Medulla oblongata (tissue), 1 donor: ENCODE measurements around the gene THSD7A.

Experiments used
- DNase-seq: peaks from one replicate; pipeline ENCODE4 v3.0.0-alpha.2; 2015; ENCODE audit errors: extremely low spot score

THSD7A gene

DNA sequence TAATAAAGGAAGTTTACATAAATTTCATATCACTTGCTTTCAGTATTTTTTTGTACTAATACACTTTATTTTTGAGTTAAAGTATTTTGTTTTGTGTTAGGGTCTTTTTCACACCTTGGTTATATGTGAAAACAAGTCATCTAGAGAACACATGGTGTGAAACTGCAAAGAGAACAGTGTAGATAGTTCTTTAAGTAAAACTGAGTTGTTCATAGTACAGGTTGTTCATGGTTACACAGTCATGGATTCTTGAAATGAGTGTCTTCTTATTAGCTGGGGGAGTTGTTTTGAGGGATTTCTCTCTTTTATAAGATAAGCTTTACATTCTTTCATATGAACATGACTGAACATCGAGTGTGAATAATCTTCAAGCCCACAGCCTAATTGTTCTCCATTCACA lies 244.2 kb downstream of the THSD7A start:
- no peak for DNase-seq

DNA sequence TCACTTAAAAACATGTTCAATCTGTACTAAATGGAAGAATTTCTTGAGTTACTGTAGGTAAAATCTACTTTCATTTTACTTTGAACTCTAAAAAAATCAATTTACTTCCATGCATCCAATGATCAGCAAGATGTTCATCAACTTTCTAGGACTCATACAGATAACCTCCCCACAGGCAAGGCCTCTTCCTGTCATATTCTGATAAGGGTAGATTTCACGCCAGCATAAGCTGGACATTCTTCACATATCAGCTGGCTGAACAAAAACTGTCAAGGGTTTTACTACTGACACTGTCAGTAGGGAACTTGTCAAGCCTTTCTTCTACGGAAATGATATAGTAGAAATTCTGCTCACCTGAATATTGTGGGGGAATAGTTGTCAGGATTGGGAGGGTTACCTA lies 244.9 kb downstream of the THSD7A start:
- DNase-seq = no peak

GRCh38 chr7:11584406-11585031 lies 247.5 kb downstream of the THSD7A start:
- DNase-seq = no peak

GRCh38 chr7:11579141-11579540 lies 252.9 kb downstream of the THSD7A start:
- DNase-seq = no peak

DNA sequence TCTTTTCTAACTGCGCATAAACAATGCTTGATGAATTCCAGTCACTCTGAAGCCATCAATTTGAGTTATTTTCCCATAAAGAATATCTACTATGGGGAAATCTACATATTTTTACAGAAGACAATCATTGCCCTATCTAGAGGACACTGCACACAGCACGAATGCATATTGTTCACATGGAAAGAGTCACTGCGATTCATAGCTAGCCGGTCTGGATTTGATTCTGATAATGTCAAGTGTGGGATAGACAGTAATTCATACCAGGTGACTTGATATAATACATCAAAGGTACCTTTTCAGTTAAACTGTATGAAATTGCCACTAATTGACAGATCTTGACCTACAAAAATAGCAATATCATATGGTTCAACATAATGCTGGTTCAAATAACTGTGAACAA lies 255.7 kb downstream of the THSD7A start:
- DNase-seq = no peak

DNA sequence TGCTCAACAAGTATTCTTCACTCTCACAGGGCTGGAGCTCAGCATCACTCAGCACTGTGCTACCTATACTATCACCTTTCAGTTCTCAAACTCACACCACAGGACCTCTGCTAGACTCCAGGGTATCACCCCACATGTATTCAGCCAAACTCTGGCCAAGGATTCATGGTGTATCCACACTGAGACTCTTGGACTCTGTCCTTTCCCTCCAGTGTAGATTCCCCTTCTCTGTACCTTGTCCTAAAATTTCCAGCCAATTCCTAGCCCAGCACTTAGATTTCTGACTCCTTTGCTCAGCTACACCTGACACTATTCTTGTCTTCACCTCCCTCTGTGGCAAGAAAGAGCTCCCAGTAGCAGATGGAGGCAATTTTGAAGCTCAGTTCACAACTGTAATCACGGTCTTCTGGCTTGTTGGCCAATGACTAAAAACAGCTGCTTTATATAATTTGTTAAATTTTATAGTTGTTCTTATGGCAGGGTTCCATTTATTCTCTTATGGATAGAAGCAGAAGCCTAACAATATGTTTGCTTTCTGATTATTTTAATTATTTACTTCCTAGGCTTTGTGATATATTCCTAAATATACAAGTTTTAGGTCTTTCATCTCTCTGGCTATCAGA lies 258.8 kb downstream of the THSD7A start:
- DNase-seq = no peak

DNA sequence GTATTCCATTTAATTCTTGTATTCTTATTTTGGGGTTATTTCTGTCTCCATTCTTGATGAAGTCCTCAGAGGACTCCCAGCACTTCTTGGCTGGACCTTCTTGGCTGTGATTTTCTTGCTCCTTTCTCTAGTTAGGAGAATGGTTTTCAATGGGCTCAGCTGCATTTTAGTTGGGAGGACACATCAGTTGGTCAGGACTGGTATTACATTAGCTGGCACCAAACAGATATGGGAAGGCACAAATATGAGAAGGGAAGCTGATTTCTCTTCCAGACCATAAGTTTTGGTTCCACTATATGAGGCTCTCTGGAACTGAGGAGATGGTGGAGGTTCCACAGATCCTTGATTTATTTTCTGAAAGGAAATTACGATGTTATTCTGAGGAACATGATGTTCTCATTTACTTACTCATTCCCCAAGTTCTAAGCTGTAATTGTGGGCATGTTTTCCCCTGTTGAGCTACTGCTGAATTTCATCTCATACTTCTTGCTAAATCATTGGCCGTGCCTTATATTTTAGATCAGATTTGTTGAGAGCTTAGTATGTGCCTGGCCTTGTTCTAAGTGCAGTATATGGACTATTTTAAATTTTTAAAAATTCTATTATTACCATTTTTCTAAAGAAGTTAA lies 261.0 kb downstream of the THSD7A start:
- DNase-seq = no peak

GRCh38 chr7:11570205-11570604 lies 261.8 kb downstream of the THSD7A start:
- DNase-seq = no peak

DNA sequence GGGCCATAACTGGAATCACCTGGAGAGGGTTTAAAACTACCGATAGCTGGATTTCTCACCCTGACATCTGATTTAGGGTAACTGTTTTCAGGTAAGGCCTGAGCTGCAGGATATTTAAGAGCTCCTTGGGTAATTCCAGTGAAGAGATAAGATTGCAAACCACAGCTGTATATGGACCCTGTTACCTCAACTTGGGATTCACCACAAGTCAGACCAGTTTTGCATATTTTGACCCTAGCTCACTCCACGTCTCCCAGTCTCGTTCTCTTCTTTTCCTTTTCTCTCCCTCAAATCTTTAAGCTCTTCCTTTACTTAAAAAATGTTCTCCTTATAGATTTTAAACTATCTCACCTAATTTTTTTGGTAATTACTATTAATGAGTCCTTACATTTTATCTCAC lies 264.4 kb downstream of the THSD7A start:
- DNase-seq = no peak

DNA sequence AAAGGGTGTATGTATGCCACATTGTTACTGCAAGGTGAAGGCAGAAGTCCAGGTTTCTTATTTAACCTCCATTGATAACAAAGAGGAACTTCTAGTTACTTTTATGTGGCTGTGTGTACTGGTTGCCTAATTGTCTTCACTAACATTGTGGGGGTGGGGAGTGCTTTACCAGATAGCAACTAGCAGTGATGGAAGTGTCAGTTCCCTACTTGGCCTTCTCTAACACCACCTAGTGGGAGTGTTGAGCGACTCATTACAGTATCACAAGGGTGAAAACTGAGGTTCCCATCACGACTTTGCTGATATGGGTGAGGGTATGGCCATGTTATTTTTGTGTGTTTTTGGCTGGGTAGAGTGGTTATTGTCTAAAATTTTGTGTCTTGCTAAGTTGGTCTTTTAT lies 274.4 kb downstream of the THSD7A start:
- peak; percentile 21 for DNase-seq

DNA sequence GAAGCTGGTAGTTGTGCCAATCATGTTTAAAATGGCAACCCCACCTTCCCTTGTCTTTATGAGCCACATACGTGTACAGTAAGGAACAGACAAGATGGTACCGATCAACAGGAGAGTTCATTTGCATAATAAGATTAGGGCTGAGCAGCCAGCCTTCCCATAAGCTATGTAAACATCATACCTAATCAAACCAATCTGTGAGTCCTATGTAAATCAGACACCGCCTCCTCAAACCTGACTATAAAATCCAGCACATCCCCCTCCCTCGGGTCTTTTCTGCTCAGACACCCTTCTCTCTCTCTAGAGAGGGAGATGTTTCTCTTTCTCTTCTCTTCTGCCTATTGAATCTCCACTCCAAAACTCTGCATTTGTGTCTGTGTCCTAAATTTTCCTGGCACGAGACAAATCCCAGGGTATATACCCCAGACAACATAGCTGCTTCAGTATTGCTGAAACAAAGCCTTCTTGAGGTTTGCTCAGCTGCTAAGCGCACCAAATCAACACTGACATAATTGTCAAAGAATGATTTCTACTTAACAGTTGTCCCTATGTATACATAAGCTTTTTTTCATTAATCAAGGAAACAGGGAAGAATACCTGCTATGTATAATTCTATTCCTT lies 279.2 kb downstream of the THSD7A start:
- no peak for DNase-seq

DNA sequence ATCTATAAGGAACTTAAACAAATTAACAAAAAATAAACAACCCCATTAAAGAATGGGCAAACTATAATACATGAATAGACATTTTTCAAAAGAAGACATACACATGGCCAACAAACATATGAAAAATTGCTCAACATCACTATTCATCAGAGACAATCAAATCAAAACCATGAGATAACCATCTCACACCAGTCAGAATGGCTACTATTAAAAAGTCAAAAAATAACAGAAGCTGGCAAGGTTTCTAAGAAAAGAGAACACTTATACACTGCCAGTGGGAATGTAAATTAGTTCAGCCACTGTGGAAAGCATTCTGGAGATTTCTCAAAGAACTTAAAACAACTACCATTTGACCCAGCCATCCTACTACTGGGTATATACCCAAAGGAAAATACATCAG lies 280.5 kb downstream of the THSD7A start:
- no peak for DNase-seq

- no peak for DNase-seq
Measured at GRCh38 chr7:11548532-11548931, 283.5 kb downstream of the THSD7A start.

- DNase-seq = no peak
Measured at GRCh38 chr7:11541330-11541729, 290.7 kb downstream of the THSD7A start.

GRCh38 chr7:11540271-11540761 lies 291.7 kb downstream of the THSD7A start:
- DNase-seq = no peak

DNA sequence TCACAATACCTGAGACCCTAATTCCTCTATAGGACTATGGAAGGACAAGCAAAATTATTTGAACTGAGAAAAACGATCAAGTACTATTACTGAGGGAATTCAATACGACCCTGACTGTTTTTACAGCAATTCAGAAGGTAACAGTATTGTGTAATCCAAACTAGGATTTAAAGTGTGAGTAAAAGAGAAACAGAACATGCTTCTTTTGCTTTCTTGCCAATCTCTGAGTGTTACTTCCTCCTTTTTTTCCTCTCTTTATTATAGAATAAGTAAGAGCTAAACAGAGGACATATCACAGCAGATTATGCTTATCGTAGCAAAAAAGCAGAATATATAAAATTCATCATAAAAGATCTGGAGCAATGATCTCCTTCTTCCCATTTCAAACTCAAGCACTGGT lies 292.1 kb downstream of the THSD7A start:
- DNase-seq = peak; percentile 16

GRCh38 chr7:11538751-11539299 lies 293.2 kb downstream of the THSD7A start:
- no peak for DNase-seq

DNA sequence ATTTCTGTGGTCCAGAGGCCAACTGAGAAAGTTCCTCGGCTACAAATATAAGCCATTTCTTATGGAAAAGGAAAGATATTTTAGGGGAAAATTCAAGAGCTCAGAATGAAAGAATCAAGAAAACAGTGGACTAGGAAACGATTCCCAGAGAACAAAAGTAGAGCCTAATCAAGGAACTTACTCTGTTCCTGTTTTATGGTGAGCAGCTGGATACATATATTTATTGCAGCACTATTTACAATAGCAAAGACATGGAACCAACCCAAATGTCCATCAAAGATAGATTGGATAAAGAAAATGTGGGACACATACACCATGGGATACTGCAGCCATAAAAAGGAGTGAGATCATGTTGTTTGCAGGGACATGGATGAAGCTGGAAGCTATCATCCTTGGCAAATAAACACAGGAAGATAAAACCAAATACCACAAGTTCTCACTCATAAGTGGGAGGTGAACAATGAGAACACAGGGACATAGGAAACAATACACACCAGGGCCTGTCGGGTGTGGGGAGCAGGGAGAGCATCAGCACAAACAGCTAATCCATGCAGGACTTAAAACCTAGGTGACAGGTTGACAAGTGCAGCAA lies 298.7 kb downstream of the THSD7A start:
- no peak for DNase-seq

DNA sequence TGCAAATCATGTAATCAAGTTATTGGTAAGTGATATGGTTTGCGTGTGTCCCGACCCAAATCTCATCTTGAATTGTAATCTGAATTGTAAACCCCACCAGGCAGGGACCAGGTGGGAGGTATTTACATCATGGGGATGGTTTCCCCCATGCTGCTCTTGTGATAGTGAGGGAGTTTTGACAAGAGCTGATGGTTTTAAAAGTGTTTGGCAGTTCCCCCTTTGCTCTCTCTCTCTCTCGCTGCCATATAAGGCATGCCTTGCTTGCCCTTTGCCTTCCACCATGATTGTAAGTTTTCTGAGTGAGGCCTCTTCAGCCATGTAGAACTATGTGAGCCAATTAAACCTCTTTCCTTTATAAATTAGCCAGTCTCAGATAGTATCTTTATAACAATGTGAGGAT lies 302.6 kb downstream of the THSD7A start:
- no peak for DNase-seq

DNA sequence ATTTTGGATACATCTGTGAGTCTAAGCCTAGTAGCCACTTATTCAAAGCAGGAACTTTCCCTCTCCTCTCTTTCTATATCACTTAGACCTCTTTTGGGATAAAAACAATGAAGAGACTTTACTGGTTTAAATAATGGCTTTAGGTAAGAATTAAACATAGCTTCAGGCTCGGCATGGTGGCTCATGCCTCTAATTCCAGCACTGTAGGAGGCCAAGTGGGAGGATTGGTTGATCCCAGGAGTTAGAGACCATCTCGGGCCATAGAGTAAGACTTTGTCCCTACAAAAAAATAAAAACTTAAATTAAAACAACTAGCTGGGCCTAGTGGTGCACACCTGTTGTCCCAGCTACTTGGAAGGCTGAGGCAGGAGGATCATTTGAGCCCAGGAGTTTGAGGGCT lies 304.3 kb downstream of the THSD7A start:
- DNase-seq = no peak

DNA sequence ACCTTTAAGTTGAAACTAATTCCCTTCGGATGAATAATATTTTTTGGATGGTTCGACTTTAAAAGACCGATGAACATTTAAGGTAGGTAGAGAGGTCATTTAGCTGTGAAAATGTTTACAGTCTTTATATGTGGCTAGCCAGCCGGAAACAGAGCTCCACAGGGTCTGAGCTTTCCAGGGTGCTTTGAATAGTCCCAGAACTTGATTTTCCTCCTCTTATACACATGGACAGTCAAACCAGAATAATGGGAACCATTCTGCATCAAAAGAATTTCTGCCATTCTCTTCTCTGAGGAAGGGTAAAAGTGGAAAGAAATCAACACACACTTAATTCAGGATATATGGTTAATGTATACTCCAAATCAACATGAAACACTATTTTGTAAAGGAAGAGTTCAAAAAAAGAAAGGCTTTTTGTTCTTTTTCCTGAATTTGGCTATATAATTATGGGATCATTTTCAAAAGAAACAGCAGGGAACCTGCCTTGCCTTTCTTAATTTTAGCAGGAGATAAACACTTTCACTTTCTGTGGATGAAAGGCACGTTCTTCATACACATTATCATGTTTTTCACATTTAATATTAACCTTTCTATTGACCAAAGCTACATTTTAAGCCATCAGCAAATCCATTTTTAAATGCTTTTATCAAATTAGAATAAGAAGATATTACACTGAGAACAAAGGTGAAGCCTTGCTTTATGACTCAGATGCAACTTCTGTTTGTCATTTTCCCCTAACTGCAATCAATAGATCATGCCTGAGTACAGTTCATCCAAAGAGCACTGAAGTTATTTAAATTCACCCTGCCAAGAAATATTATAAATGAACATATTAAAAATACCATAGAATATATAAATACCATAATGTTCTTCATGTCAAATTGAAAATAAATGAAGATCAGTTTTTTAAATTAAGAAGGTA lies 307.3 kb downstream of the THSD7A start:
- peak; percentile 7 for DNase-seq
